IMR-90 (cell line): ENCODE results near the gene MROH2B.

Experiments
- ELK1 ChIP-seq: fragments of 150-350 bp; IDR thresholded peaks from 2 replicates; pipeline ENCODE4 v1.6.1; 2016; ENCODE audit warnings: low read depth, mild to moderate bottlenecking, low read length, moderate library complexity, borderline replicate concordance
- POLR2A ChIP-seq: IDR thresholded peaks from 2 replicates; pipeline ENCODE4 v1.6.1; 2012; ENCODE audit warnings: mild to moderate bottlenecking, low read depth, low read length
- RAD21 ChIP-seq: IDR thresholded peaks from 2 replicates; pipeline ENCODE4 v1.6.1; 2012; ENCODE audit warnings: low read length, improper control_type of control experiment
- TF ChIP-seq, protein P1 (sequence below): conservative IDR thresholded peaks from 2 replicates; pipeline ENCODE4 v1.5.1; 2012; ENCODE audit warnings: mild to moderate bottlenecking, low read depth, low read length, improper control_type of control experiment

GRCh38 chr5:40991168-40991980 is 79.8 kb downstream of the MROH2B start:
- TF ChIP-seq, protein P1, sequence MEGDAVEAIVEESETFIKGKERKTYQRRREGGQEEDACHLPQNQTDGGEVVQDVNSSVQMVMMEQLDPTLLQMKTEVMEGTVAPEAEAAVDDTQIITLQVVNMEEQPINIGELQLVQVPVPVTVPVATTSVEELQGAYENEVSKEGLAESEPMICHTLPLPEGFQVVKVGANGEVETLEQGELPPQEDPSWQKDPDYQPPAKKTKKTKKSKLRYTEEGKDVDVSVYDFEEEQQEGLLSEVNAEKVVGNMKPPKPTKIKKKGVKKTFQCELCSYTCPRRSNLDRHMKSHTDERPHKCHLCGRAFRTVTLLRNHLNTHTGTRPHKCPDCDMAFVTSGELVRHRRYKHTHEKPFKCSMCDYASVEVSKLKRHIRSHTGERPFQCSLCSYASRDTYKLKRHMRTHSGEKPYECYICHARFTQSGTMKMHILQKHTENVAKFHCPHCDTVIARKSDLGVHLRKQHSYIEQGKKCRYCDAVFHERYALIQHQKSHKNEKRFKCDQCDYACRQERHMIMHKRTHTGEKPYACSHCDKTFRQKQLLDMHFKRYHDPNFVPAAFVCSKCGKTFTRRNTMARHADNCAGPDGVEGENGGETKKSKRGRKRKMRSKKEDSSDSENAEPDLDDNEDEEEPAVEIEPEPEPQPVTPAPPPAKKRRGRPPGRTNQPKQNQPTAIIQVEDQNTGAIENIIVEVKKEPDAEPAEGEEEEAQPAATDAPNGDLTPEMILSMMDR, result no peak
- TF ChIP-seq POLR2A (no peak), ELK1 (no peak), RAD21 (no peak)
